Activated naive CD4-positive, alpha-beta T cell treated with Interleukin-2 at 50 U/mL for 16 hours (primary cell): ENCODE results near the gene RCC1.
A peak's percentile ranks its signal among the peaks of the same experiment; 100 is the strongest.
"Not testable (repeated sequence)": the region's sequence is repeated elsewhere in the genome, so short reads cannot be mapped to it uniquely, and the experiment has no call there.

ENCODE experiments used
- DNase-seq: peaks from one replicate; pipeline ENCODE4 v3.0.0-alpha.2; 2020

Gene RCC1

GRCh38 chr1:28505406-28506187 is at the start of gene RCC1:
RCC1 (plus strand) TSS chr1:28506043; CDS start chr1:28529867, 23,824 bp downstream.
- peak; percentile 95 for DNase-seq

- no peak for DNase-seq
Observed at GRCh38 chr1:28456078-28456477, 49.8 kb upstream of the RCC1 start.

GRCh38 chr1:28457678-28458077 is 48.2 kb upstream of the RCC1 start:
- DNase-seq = no peak

- no peak for DNase-seq
Observed at GRCh38 chr1:28458237-28459228, 47.3 kb upstream of the RCC1 start.

GRCh38 chr1:28466226-28466778 is 39.5 kb upstream of the RCC1 start:
- DNase-seq = no peak

GRCh38 chr1:28470146-28470545 is 35.7 kb upstream of the RCC1 start:
- DNase-seq = no peak

- not testable (repeated sequence) for DNase-seq
Observed at GRCh38 chr1:28479497-28479896, 26.3 kb upstream of the RCC1 start.

GRCh38 chr1:28480308-28480707 is 25.5 kb upstream of the RCC1 start:
- no peak for DNase-seq

GRCh38 chr1:28482138-28482537 is 23.7 kb upstream of the RCC1 start:
- DNase-seq = no peak

GRCh38 chr1:28482702-28483101 is 23.1 kb upstream of the RCC1 start:
- DNase-seq = no peak

- DNase-seq = no peak
Observed at GRCh38 chr1:28494737-28495136, 11.1 kb upstream of the RCC1 start.

- no peak for DNase-seq
Observed at GRCh38 chr1:28499553-28499952, 6.3 kb upstream of the RCC1 start.

GRCh38 chr1:28501925-28502324 is 3.9 kb upstream of the RCC1 start:
- no peak for DNase-seq

- DNase-seq = no peak
Observed at GRCh38 chr1:28503117-28503516, 2.7 kb upstream of the RCC1 start.

- DNase-seq = no peak
Observed at GRCh38 chr1:28506907-28507246, 1.0 kb downstream of the RCC1 start.

- peak; percentile 49 for DNase-seq
Observed at GRCh38 chr1:28507247-28507645, 1.4 kb downstream of the RCC1 start.

- peak; percentile 36 for DNase-seq
Observed at GRCh38 chr1:28507646-28508434, 2.0 kb downstream of the RCC1 start.

- peak; percentile 31 for DNase-seq
Observed at GRCh38 chr1:28508435-28508754, 2.6 kb downstream of the RCC1 start.

GRCh38 chr1:28509705-28510272 is 3.9 kb downstream of the RCC1 start:
- DNase-seq = peak; percentile 54

- peak; percentile 37 for DNase-seq
Observed at GRCh38 chr1:28510273-28510969, 4.6 kb downstream of the RCC1 start.

GRCh38 chr1:28510970-28511440 is 5.2 kb downstream of the RCC1 start:
- DNase-seq = no peak
